ENCODE data around the gene CACNA1C.

DNA sequence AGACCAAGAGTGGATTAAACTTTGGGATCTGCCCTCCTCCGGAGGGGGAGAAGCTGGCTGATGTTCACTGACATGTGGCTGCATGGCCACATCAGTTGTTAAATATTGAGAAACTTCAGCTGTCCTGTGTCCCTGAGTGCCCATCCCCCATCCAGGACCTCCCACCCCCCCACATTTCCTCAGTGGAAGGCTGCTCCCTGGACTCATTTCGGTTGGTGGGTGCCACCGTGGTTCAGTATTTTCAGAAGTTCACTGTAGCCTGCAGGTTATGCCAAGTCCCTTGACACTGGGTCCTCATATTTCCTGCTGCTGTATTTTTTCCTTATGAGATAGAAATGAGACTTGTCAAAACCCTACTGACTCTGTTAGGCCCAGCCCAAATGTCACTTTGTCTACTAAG, 302.4 kb downstream of the CACNA1C start:
- TF ChIP-seq POLR2AphosphoS5 (IDR thresholded peaks at IDR 0.05) (no peak), CTCF (IDR thresholded peaks at IDR 0.05) (no peak), EP300 (IDR thresholded peaks at IDR 0.05) (no peak), POLR2A (IDR thresholded peaks at IDR 0.05) (no peak)

All from upper lobe of left lung (tissue), 4 donors.